Activated T-cell treated with anti-CD3 and anti-CD28 coated beads, Interleukin-2, amount 50 U/mL, for 24 hours (primary cell): ENCODE measurements around the gene RNF4.
"Not testable (repeated sequence)": the region's sequence is repeated elsewhere in the genome, so short reads cannot be mapped to it uniquely, and the experiment has no call there.

Experiments used
- DNase-seq: peaks from one replicate; pipeline ENCODE4 v3.0.0-alpha.2; 2020
- H3K27ac Mint-ChIP-seq: 2 replicates; pipeline ENCODE4 v1.8.0; 2020; ENCODE audit warnings: mild to moderate bottlenecking, mixed read lengths
- H3K27me3 Mint-ChIP-seq: 2 replicates; pipeline ENCODE4 v1.8.0; 2020; ENCODE audit warnings: mixed read lengths
- H3K36me3 Mint-ChIP-seq: 2 replicates; pipeline ENCODE4 v1.8.0; 2020; ENCODE audit warnings: low read depth, mixed read lengths
- H3K4me1 Mint-ChIP-seq: 2 replicates; pipeline ENCODE4 v1.8.0; 2020; ENCODE audit warnings: low read depth, mixed read lengths
- H3K4me3 Mint-ChIP-seq: 2 replicates; pipeline ENCODE4 v1.8.0; 2020; ENCODE audit warnings: mild to moderate bottlenecking, moderate library complexity, mixed read lengths
- H3K9me3 Mint-ChIP-seq: 2 replicates; pipeline ENCODE4 v1.8.0; 2020; ENCODE audit warnings: mixed read lengths

The RNF4 gene

DNA sequence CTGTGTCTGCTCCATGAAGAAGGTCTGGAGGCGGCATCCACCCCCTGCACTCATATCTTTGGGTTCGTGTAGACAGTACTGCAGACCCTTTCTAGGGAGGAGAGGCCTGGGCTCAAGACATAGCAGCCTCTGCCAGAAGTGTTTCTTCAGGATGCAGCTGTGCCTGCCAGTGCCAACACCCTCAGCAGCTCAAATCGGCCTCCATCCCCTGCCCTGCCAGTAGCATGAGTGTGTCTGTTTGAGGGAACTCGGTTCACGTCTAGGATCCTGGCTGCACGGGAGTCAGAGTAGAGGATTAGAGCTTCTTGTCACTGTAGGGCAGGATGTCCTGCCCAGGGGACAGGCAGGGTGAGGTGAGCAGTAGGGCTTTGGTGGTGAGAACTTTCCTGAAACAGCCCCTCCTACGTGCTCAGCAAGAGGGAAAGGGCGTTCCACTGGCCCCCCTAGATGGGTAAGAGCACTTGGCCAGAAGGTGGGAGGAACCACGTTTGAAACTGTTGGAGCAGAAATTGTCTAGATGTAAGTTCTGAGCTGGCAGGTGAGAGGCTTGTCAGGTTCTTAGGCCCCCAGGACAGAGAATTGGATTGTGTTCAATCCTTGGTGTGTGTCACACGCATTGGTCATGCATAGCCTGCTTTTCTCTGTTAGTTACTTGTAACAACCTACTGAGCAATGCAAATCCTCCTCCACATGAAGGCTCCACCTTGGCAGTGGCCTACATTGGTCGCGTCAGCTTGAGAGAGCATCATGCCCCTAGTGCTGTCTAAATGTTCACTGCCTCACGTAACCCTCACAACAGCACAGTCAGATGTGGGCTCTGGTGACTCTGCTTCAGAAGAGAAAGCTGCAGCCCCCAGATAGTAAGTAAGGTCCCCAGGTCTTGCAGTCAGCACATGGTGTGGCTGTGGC is 41.7 kb downstream of the RNF4 start:
- DNase-seq = no peak
- Mint-ChIP-seq H3K9me3 (no peaks in the 10 kb centered on the region), H3K27me3 (no peaks in the 10 kb centered on the region), H3K27ac (peak overlapping the region; percentile 67), H3K4me3 (no peak overlapping the region), H3K4me1 (peaks cover 6% of the 10 kb centered on the region), H3K36me3 (peaks cover 91% of the 10 kb centered on the region)

DNA sequence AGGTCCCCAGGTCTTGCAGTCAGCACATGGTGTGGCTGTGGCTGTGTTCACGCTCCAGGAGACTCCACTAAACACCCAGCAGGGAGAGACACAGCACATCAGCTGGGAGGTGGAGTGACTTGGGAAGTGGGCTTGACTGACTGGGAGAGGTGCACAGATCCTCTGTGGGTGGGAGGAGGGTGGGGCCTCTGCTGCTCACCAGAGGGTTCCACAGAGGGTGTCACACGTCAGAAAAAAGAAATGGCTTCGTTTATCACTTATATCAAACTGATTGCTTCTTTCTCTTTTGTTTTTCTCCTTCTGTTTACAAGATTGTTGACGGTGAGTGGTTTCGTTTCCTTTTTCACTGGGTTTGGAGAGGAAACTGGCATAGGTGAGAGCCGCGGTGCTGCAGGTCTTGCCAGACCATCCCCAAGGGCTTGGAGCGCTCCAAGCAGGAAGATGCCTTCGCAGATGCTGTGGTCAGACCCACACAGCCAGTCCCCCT is 42.8 kb downstream of the RNF4 start:
- H3K36me3 Mint-ChIP-seq = peaks cover 91% of the 10 kb centered on the region
- H3K27ac Mint-ChIP-seq = peak overlapping the region; percentile 84
- H3K4me3 Mint-ChIP-seq = no peak overlapping the region

DNA sequence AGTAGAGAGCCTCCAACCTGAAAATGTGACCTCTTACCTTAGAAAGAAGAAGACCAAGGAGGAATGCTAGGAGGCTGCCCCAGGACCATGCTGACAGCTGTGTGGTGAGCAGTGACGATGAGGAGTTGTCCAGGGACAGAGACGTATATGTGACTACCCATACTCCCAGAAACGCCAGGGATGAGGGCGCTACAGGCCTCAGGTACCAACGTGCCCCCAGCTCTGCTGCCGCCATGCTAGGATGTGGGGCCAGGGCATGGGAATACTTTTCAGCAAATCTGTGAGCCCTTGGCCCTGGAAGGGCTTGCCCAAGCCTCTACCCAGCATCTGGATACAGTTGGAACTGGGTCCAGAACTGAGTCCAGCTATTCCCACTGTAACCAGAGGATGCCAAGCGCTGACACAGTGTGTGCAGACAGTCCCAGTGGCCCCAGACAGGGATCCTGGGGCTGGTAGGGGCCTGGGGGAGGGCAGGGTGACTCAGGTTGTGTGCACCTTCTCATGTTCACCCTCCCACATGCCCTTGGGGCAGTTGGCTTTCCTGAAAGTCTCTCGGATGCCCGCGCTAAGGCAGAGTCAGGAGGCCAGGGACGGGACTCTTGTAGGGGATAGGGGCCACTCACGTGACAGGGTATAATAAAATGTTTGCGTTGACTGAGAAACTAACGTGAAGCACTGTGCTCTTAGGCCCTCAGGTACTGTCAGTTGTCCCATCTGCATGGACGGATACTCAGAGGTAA is 43.7 kb downstream of the RNF4 start:
- Mint-ChIP-seq H3K27ac (peak overlapping the region; percentile 84), H3K4me1 (peaks cover 6% of the 10 kb centered on the region), H3K36me3 (peaks cover 88% of the 10 kb centered on the region), H3K27me3 (no peaks in the 10 kb centered on the region), H3K4me3 (no peak overlapping the region), H3K9me3 (no peaks in the 10 kb centered on the region)
- DNase-seq = no peak

More for the DNA sequence above, 42.8 kb downstream of the RNF4 start:
- Mint-ChIP-seq H3K27me3 (no peaks in the 10 kb centered on the region), H3K9me3 (no peaks in the 10 kb centered on the region), H3K4me1 (peaks cover 6% of the 10 kb centered on the region)
- DNase-seq = no peak

DNA sequence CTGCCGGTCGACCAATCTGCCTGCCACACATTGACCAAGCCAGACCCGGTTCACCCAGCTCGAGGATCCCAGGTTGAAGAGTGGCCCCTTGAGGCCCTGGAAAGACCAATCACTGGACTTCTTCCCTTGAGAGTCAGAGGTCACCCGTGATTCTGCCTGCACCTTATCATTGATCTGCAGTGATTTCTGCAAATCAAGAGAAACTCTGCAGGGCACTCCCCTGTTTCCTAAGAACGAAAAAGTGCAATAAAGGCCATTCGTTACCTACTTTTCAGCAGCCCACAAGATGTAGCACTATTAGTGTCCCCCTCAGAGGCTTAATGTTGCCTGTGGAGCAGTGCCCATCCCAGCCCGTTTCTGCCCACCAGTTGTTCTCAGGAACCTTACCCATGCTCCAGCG is 45.3 kb downstream of the RNF4 start:
- not testable (repeated sequence) for H3K27me3 Mint-ChIP-seq, H3K4me3 Mint-ChIP-seq, H3K27ac Mint-ChIP-seq, H3K9me3 Mint-ChIP-seq, H3K4me1 Mint-ChIP-seq, DNase-seq
- peaks cover 84% of the 10 kb centered on the region for H3K36me3 Mint-ChIP-seq

DNA sequence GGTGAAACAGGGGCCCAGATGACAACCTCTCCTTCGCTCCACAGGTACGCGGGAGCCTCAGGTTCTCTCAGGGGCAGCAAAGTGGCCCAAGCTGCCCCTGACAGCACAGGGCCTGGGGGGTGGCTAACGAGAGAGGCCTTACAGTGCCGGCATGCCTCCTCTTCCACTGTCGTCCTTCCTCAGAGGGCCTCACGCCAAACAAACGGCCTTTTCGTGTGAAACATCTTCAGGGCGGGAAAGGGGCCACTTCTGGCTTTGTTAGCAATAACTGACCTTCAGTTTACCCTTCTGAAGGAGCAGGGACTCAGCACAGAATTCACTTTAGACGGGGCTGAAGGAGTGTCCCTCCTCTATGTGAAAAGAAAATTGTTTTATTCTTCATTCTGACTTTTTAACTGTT is 46.0 kb downstream of the RNF4 start:
- H3K4me1 Mint-ChIP-seq, H3K9me3 Mint-ChIP-seq, DNase-seq, H3K4me3 Mint-ChIP-seq, H3K27me3 Mint-ChIP-seq: not testable (repeated sequence)
- Mint-ChIP-seq H3K27ac (peak overlapping the region; percentile 19), H3K36me3 (peaks cover 78% of the 10 kb centered on the region)

DNA sequence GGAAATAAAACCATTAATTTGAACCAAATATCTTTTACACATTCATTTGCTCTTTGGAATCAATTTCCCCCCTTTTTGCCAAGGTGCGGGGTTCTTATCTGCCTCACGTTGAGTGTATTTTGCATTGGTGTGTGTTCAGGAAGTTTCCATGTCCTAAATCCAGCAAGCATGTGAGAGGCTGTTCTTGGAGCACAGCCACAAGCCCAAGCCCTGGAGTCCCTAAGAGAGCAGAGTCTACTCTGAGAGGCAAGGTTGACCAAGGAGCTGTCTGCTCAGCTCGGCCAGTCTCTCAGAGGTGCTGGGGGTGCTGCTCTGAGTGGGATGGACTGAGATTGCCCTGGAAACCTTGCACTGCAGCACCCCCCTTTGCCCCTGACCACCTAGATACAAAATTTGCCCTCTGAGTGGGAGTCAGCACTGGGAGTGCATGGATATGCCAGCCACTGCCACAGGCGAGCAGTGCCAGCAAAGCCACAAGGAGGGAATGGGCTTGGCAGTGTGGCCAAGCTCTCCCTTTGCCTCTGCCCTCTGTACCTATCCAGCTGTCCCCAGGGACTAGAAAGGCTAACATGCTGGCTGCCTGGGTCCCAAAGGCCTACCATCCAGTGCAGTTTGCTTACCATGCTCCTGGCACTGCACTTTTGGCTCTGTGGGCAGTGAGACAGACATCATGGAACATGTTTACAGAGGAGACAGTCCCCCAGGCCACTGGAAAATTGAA is 47.1 kb downstream of the RNF4 start:
- Mint-ChIP-seq H3K4me3 (no peak overlapping the region), H3K27me3 (no peaks in the 10 kb centered on the region), H3K27ac (peak overlapping the region; percentile 16), H3K9me3 (no peaks in the 10 kb centered on the region), H3K4me1 (no peaks in the 10 kb centered on the region), H3K36me3 (peaks cover 70% of the 10 kb centered on the region)
- no peak for DNase-seq

DNA sequence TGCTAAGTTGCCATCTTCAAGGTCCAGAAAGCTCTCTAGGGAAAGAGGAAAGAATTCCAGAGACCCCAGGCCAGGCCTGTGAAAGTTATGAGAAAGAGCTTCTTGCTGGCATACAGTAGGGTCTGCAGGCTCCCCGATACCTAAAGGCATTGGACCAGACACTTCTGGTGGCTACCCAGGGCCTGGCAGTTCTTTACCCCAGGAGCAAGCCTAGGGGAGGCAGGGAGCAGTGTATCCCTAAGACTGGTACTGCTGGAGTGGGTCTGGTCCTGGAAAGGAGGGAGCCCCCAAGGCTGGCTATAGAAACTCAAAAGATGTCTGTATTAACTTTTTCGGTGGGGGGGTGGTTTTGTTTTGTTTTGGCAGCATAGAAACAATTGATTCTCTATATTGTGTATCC is 47.7 kb downstream of the RNF4 start:
- Mint-ChIP-seq H3K4me3 (no peak overlapping the region), H3K27me3 (no peaks in the 10 kb centered on the region), H3K4me1 (no peaks in the 10 kb centered on the region), H3K9me3 (no peaks in the 10 kb centered on the region), H3K27ac (peak overlapping the region; percentile 16), H3K36me3 (peaks cover 69% of the 10 kb centered on the region)
- DNase-seq = no peak

DNA sequence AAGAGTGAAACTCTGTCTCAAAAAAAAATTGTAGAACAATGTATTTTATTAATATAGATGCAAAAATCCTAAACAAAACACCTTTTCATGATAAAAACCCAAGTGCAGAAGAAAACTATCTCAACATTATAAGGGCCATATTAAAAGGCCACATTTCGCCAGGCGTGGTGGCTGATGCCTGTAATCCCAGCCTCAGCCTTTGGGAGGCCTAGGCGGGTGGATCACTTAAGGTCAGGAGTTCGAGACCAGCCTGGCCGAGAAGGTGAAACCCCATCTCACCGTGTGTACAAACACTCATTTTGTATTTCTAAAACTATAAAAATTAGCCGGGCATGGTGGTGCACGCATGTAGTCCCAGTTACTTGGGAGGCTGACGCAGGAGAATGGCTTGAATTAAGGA is 57.7 kb downstream of the RNF4 start:
- Mint-ChIP-seq H3K9me3 (no peaks in the 10 kb centered on the region), H3K27me3 (no peaks in the 10 kb centered on the region), H3K36me3 (no peaks in the 10 kb centered on the region), H3K27ac (no peak overlapping the region), H3K4me3 (no peak overlapping the region), H3K4me1 (no peaks in the 10 kb centered on the region)
- DNase-seq = no peak

DNA sequence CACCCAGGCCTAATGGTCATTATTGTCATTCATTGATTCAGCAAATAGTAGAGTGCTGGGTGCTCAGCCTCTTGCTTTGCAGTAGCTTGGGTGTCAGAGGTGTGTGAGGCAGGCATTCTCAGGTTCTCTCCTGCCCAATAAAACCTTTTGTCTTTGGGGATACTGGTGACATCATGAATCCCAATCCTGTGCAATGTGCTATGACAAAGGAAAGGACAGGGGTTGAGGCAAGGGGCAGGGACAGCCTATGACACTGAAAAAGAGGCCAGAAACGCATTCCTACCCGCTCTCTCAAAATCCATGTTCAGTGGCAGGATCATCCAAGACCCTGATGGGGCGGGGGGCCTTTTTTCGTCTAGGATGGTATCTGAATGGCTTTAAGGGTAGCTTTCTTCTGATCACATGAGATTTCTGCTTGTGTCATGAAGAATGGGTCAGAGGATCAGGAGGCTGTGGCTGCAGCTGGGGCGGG is 66.0 kb downstream of the RNF4 start:
- H3K27ac Mint-ChIP-seq = peak overlapping the region; percentile 98
- DNase-seq = no peak
- peaks cover 18% of the 10 kb centered on the region for H3K36me3 Mint-ChIP-seq
- H3K4me1 Mint-ChIP-seq = peaks cover 22% of the 10 kb centered on the region
- peak overlapping the region; percentile 89 for H3K4me3 Mint-ChIP-seq
- H3K27me3 Mint-ChIP-seq = no peaks in the 10 kb centered on the region
- H3K9me3 Mint-ChIP-seq = no peaks in the 10 kb centered on the region

DNA sequence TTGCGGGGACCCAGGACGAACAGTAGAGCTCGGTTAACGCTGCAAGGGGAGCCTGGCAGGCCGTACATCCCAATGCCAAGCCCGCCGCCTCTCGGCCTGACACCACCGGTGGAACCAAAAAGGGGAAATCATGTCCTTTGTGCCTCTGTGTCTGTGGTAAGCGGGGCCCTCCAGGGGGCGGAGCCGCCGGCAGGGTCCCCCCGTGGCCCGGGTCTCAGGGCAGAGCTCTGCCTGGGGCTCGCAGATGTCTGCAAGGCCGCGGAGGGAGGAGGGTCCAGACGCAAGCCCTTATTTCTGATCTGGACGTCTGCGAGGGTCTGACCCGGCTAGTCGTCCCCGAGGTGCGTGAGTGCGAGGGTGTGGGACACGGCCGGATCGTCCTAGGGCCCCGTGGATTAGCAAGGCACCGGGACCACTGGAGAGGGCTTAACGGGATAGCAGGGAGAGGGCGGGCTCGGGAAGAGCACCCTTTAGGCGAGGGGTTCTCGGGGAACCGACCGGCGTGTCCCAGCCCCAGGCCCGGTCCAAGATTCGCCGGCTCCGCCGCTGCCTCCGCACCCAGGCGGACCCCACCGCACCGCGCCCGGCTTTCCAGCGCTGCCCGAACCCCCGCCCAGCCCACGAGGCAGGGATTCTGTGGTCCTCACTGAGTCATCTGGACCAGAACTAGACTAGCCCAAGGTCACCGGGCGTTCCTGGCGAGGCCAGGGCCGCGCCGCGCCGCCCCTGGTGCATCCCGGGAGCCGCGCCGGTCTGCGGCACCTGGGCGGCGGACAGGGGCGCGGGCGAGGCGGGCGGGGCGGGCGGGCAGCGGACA is 66.7 kb downstream of the RNF4 start:
- Mint-ChIP-seq H3K36me3 (peaks cover 19% of the 10 kb centered on the region), H3K27me3 (no peaks in the 10 kb centered on the region), H3K4me3 (peak overlapping the region; percentile 89), H3K4me1 (peaks cover 24% of the 10 kb centered on the region), H3K9me3 (no peaks in the 10 kb centered on the region), H3K27ac (peak overlapping the region; percentile 98)
- peak; percentile 75 for DNase-seq

DNA sequence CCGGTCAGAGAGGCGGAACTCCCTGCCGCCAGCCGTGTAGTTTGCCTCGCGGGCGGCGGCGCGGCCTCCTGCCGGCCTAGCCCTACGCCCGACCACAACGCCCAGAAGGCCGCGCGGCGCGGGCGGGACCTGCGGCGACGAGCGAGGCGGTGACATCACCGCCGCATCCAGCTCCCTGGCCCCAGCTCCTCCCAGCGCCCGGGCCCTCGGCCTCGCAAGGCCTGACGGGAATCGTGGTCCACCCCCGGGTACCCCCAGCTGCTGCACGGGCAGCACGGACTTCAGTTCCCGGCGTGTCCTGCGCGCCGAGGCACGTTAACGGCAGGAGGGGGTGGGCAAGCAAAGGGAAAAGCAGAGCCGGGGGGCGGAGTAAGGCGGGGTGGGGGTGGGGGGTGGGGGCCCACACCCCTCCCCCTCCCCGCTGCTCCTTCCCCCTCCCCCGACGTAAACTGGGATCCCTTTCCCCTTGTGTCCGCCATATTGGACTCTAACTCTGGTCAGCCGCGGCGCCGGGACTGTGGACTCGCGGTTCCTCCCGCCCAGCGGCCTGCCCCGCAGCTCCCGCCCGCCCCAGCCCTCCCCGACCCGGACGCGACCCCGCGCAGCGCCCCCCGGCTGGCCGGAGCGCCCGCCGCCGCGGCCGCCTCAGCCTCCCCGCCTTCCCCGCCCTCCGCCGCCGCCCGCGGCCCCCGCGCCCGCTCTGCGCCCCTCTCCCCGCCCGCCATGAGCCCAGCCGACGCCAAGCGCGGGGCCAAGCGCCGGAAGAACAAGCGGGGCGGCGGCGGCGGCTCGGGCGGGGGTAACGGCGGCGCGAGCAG is 67.5 kb downstream of the RNF4 start, which contains the start of gene FAM193A:
Gene FAM193A (plus strand): TSS at position 455 of the 818 bp plus-strand sequence. CDS start 269 bp downstream, at position 724.
- no peaks in the 10 kb centered on the region for H3K27me3 Mint-ChIP-seq
- peak within 1 kb of the TSS; percentile 89 for H3K4me3 Mint-ChIP-seq
- H3K36me3 Mint-ChIP-seq = peaks cover 19% of the 10 kb centered on the region
- H3K4me1 Mint-ChIP-seq = peaks cover 26% of the 10 kb centered on the region
- peak within 1 kb of the TSS; percentile 98 for H3K27ac Mint-ChIP-seq
- H3K9me3 Mint-ChIP-seq = no peaks in the 10 kb centered on the region
- peak; percentile 98 for DNase-seq

DNA sequence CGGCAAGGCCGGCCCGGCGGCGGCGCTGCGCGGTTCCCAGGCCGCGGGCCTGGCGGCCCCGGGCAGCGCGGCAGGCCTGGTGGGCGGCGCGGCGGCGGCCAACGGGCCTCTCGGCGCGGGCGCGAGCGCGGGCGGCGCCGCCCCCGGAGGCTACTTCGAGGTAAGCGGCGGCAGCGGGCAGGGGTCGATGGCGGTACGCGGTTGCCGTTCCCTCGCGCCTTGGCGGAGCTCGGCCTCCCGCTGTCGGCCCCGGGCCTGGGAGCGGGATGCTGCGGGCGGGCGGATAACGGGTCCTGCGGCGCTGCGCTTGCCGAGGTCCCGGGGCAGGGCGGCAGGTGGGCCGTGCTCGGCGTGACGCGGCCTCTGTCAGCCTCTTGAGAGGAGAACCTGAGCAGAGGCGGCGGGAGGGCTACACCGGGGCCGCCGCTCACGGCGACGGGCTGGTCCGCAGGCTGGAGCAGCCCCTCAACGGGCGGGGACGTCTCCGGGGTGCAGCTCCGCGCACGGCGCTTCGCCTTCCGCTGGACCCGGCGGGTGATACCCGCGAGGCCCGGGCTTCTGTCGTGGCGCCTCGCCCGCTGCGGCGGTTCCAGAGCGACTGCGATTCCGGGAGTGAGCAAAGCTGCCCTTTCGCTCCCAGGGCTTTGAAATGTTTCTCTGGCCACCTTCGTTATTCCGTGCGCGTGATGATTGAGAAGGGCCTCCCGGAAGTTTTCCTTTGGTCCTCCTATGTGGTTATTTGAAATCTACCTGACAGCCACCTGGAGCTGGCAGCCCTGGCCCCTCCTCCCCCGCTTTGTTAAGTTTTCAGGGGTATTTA is 68.3 kb downstream of the RNF4 start:
- DNase-seq = peak; percentile 79
- Mint-ChIP-seq H3K27ac (peak overlapping the region; percentile 90), H3K4me3 (peak overlapping the region; percentile 89), H3K9me3 (no peaks in the 10 kb centered on the region), H3K4me1 (peaks cover 30% of the 10 kb centered on the region), H3K36me3 (peaks cover 21% of the 10 kb centered on the region), H3K27me3 (no peaks in the 10 kb centered on the region)
